SK-N-SH (cell line): ENCODE results near the gene PLA2G12B. TPM values are rescaled to one million over a fixed set of nuclear protein-coding genes. Genes with fewer than 3 reads are reported as not detected.

ENCODE experiments used
- CTCF ChIA-PET: fragments of 300-600, 350-600 bp; formaldehyde crosslinking; extraction: SDS; loops from one replicate; lab custom pipeline; 2021; lab: Yijun Ruan, JAX
- POLR2A ChIA-PET: fragments of 350-600 bp; sonication (Branson Sonifier 250); formaldehyde crosslinking; extraction: SDS; loops from one replicate; lab custom pipeline; 2020; ENCODE audit warnings: antibody characterized with exemption, inconsistent platforms; lab: Yijun Ruan, JAX
- DNase-seq: peaks from one replicate; pipeline ENCODE4 v3.0.0; 2012
- H2AFZ ChIP-seq: fragments of 200-600 bp; sonication (generic); 2 replicates; pipeline ENCODE4 v1.8.1; 2016; ENCODE audit warnings: antibody characterized with exemption, mild to moderate bottlenecking, low read depth
- H3F3A ChIP-seq: fragments of 200-600 bp; sonication (generic); replicated peaks from 2 replicates; pipeline ENCODE3; 2016; ENCODE audit warnings: antibody characterized with exemption, mild to moderate bottlenecking; ENCODE audit not compliant: insufficient read depth
- H3K27ac ChIP-seq, 2 experiments: fragments of 200-500 bp in 1 of 2; fragments of 200-600 bp in 1 of 2; sonication (Bioruptor generic) in 1 of 2; sonication (generic), shearing (Covaris generic) in 1 of 2; 2 replicates each; pipeline versions ENCODE4 v1.5.1 to v1.6.1; 2014 to 2016; ENCODE audit warnings: low read depth in 2 of 2, inconsistent platforms in 1 of 2, low read length in 1 of 2, mild to moderate bottlenecking in 1 of 2, mixed read lengths in 1 of 2
- H3K27me3 ChIP-seq: fragments of 200-600 bp; sonication (generic), shearing (Covaris generic); 2 replicates; pipeline ENCODE4 v1.6.1; 2016; ENCODE audit warnings: mixed run types; ENCODE audit not compliant: insufficient read depth
- H3K36me3 ChIP-seq, 2 experiments: fragments of 200-500 bp in 1 of 2; fragments of 200-600 bp in 1 of 2; sonication (Bioruptor generic) in 1 of 2; sonication (generic) in 1 of 2; replicated peaks in 1 of 2; 2 replicates each; pipeline versions ENCODE3 to v1.5.1; 2014 to 2016; ENCODE audit warnings: low read length in 1 of 2, mild to moderate bottlenecking in 1 of 2; ENCODE audit not compliant: insufficient read depth in 2 of 2, control insufficient read depth in 1 of 2
- H3K4me1 ChIP-seq, 2 experiments: fragments of 200-500 bp in 1 of 2; fragments of 200-600 bp in 1 of 2; sonication (Bioruptor generic) in 1 of 2; sonication (generic), shearing (Covaris generic) in 1 of 2; 2 replicates each; pipeline versions ENCODE4 v1.5.1 to v1.6.1; 2014 to 2016; ENCODE audit warnings: low read depth in 1 of 2, low read length in 1 of 2, mixed run types in 1 of 2; ENCODE audit not compliant: insufficient read depth in 2 of 2, control insufficient read depth in 1 of 2
- H3K4me2 ChIP-seq: fragments of 200-600 bp; sonication (generic), shearing (Covaris generic); 2 replicates; pipeline ENCODE4 v1.6.1; 2017; ENCODE audit warnings: mixed run types
- H3K4me3 ChIP-seq, 2 experiments: fragments of 200-500 bp in 1 of 2; fragments of 200-600 bp in 1 of 2; sonication (Bioruptor generic) in 1 of 2; sonication (generic), shearing (Covaris generic) in 1 of 2; 2 replicates each; pipeline versions ENCODE4 v1.5.1 to v1.8.1; 2014 to 2016; ENCODE audit warnings: low read depth in 2 of 2, inconsistent platforms in 1 of 2, low read length in 1 of 2, mild to moderate bottlenecking in 1 of 2, mixed read lengths in 1 of 2, moderate library complexity in 1 of 2
- H3K79me2 ChIP-seq: fragments of 200-600 bp; sonication (generic); 2 replicates; pipeline ENCODE4 v1.8.1; 2017; ENCODE audit warnings: mild to moderate bottlenecking; ENCODE audit not compliant: insufficient read depth
- H3K9ac ChIP-seq: fragments of 200-600 bp; sonication (generic); 2 replicates; pipeline ENCODE4 v1.6.1; 2017; ENCODE audit warnings: mixed run types
- H3K9me2 ChIP-seq: fragments of 200-600 bp; sonication (generic); 2 replicates; pipeline ENCODE4 v1.6.1; 2017; ENCODE audit warnings: mixed run types
- H3K9me3 ChIP-seq: fragments of 200-600 bp; sonication (generic); 2 replicates; pipeline ENCODE4 v1.6.1; 2017; ENCODE audit warnings: mixed run types, mild to moderate bottlenecking, moderate library complexity
- H4K20me1 ChIP-seq: fragments of 200-600 bp; sonication (generic); 2 replicates; pipeline ENCODE4 v1.6.1; 2017; ENCODE audit warnings: mild to moderate bottlenecking, mixed run types; ENCODE audit not compliant: insufficient read depth
- CHD2 ChIP-seq: fragments of 150-350 bp; IDR thresholded peaks from 2 replicates; pipeline ENCODE4 v1.6.1; 2018; ENCODE audit warnings: low read length; ENCODE audit not compliant: partially characterized antibody
- FOXJ3 ChIP-seq: sonication (generic); formaldehyde crosslinking; IDR thresholded peaks from 2 replicates; pipeline ENCODE4 v1.5.1; 2020; ENCODE audit warnings: mild to moderate bottlenecking, missing genetic modification reagents
- FOXM1 ChIP-seq: IDR thresholded peaks from 2 replicates; pipeline ENCODE4 v1.4.0; 2012; ENCODE audit warnings: low read depth, mild to moderate bottlenecking
- GATA2 ChIP-seq: sonication (generic); formaldehyde crosslinking; IDR thresholded peaks from 2 replicates; pipeline ENCODE4 v1.5.0; 2020; ENCODE audit warnings: mild to moderate bottlenecking, missing genetic modification reagents
- JUND ChIP-seq: IDR thresholded peaks from 2 replicates; pipeline ENCODE4 v1.4.0; 2012
- MEF2A ChIP-seq: IDR thresholded peaks from 2 replicates; pipeline ENCODE4 v1.4.0; 2012; ENCODE audit warnings: low read depth, borderline replicate concordance
- MXI1 ChIP-seq: IDR thresholded peaks from 2 replicates; pipeline ENCODE4 v1.6.1; 2012; ENCODE audit warnings: mild to moderate bottlenecking, low read depth, low read length, improper control_type of control experiment
- RAD21 ChIP-seq: IDR thresholded peaks from 2 replicates; pipeline ENCODE4 v1.6.1; 2012; ENCODE audit warnings: mild to moderate bottlenecking, low read length
- RCOR1 ChIP-seq: fragments of 150-350 bp; IDR thresholded peaks from 2 replicates; pipeline ENCODE4 v1.6.1; 2017; ENCODE audit warnings: antibody characterized with exemption, low read length
- RFX5 ChIP-seq: IDR thresholded peaks from 2 replicates; pipeline ENCODE4 v1.6.1; 2012; ENCODE audit warnings: mild to moderate bottlenecking, improper control_type of control experiment, low read length
- RXRA ChIP-seq: IDR thresholded peaks from 2 replicates; pipeline ENCODE4 v1.4.0; 2012; ENCODE audit warnings: low read depth, mild to moderate bottlenecking, borderline replicate concordance
- TCF12 ChIP-seq: IDR thresholded peaks from 2 replicates; pipeline ENCODE4 v1.4.0; 2012
- YY1 ChIP-seq: IDR thresholded peaks from 2 replicates; pipeline ENCODE4 v1.4.0; 2012; ENCODE audit warnings: low read depth, mild to moderate bottlenecking
- WGBS: methylation state at CpG from one replicate; pipeline ENCODE4 v1.1.6; 2017; ENCODE audit warnings: low lambda C conversion rate; 5-methylcytosine and 5-hydroxymethylcytosine counted together
- polyA plus RNA-seq, 3 experiments: library from polyadenylated mRNA; depleted of rRNA; stranded (reverse); fragments of >200 nt; gene quantifications; 2 replicates each; pipeline ENCODE4 v1.2.3, GENCODE V29; 2012
- TF ChIP-seq, protein P1 (sequence below): fragments of 150-350 bp; IDR thresholded peaks from 2 replicates; pipeline ENCODE4 v1.6.1; 2016; ENCODE audit warnings: mild to moderate bottlenecking, low read depth, low read length
- TF ChIP-seq, protein P2 (sequence below): fragments of 150-350 bp; IDR thresholded peaks from 2 replicates; pipeline ENCODE4 v1.6.1; 2017; ENCODE audit warnings: antibody characterized with exemption, low read length, low read depth, borderline replicate concordance
- TF ChIP-seq, protein P3 (sequence below): IDR thresholded peaks from 2 replicates; pipeline ENCODE4 v1.6.1; 2012; ENCODE audit warnings: mild to moderate bottlenecking, low read depth, low read length, moderate library complexity
- TF ChIP-seq, protein P4 (sequence below): IDR thresholded peaks from 2 replicates; pipeline ENCODE4; 2012

Gene PLA2G12B
- polyA plus RNA-seq, 1 of the 3 experiments (the other 2 are of a cell fraction): not detected

DNA sequence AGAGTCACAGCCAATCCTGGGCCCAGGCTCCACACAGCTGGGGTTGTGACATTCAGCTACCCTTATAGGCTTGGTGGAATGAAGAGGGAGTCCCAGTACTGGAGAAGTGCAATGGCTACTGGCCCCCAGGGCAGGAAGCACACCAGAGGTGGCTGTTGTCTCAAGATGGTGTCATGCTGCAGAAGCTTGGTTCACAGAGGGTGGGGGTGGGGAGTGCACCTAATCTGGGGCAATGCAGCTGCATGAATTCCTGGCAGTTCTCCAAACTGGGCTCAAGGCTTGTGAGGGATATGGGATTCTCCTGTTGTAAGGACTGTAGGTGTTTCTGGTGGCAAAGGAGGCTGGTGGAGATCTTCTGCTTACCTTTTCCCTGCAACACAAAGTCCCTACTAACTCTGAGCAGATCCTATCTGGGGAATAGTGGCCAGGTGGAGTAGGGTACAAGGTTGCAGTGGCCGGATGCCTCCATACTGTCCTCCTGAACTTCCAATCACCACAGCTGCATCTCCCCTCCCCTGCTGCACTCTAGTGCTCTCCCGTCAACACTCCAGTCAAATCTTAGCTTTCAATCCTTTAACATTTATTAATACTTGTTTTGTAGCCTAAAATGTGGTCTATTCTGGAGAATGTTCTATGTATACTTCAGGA lies 27.4 kb upstream of the PLA2G12B start (continued):
- TF ChIP-seq JUND (no peak), RCOR1 (no peak), MXI1 (no peak), FOXM1 (no peak), YY1 (no peak), TCF12 (no peak), CHD2 (no peak)
- TF ChIP-seq, protein P1, sequence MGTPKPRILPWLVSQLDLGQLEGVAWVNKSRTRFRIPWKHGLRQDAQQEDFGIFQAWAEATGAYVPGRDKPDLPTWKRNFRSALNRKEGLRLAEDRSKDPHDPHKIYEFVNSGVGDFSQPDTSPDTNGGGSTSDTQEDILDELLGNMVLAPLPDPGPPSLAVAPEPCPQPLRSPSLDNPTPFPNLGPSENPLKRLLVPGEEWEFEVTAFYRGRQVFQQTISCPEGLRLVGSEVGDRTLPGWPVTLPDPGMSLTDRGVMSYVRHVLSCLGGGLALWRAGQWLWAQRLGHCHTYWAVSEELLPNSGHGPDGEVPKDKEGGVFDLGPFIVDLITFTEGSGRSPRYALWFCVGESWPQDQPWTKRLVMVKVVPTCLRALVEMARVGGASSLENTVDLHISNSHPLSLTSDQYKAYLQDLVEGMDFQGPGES: no peak
- TF ChIP-seq, protein P2, sequence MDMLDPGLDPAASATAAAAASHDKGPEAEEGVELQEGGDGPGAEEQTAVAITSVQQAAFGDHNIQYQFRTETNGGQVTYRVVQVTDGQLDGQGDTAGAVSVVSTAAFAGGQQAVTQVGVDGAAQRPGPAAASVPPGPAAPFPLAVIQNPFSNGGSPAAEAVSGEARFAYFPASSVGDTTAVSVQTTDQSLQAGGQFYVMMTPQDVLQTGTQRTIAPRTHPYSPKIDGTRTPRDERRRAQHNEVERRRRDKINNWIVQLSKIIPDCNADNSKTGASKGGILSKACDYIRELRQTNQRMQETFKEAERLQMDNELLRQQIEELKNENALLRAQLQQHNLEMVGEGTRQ: no peak

DNA sequence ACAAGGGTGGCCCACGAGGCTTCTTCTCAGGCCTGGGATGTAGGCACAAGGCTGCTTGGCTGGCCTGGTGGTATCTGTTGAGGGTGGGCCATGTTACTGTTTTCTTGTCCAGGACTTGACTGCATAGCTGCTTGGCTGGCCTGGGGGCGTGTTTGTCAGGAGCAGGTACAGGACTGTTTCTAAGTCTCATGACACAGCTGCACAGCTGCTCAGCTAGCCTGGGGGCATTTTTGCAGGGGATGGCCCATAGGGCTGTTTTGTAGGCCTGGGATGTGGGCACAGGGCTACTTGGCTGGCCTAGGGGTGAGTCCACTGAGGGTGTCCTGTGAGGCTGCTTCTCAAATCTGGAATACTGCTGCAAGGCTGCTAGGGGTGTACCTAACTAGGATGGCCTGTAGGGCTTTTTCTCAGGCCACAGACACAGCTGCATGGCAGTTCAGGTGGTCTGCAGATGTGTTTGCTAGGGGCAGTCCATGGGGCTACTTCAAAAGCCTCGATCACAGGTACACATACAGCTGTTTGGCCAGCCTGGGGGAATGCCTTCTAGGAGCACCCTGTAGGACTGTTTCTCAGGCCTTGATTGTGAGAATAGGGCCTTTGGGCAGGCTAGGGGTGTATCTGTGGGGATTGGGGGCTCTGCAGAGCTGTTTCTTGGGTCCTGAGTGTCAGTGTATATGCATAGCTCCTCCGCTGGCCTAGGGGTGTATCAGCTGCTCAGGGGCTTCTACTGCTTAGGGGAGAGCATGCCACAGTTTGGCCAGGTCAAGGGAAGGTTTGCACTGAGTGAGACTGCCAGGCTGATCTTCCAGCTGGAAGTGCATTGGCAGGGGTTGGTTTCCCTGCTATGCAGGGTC lies 26.6 kb upstream of the PLA2G12B start:
- Histone ChIP-seq H3F3A (peaks cover 7% of the 10 kb centered on the region), H3K9ac (no peak overlapping the region), H3K27ac (no peak overlapping the region), H2AFZ (no peak overlapping the region), H3K4me1 (no peaks in the 10 kb centered on the region), H4K20me1 (no peaks in the 10 kb centered on the region), H3K9me3 (peaks cover 22% of the 10 kb centered on the region), H3K9me2 (no peaks in the 10 kb centered on the region), H3K79me2 (no peaks in the 10 kb centered on the region), H3K4me2 (no peak overlapping the region), H3K27me3 (no peaks in the 10 kb centered on the region), H3K4me3 (no peak overlapping the region), H3K36me3 (no peaks in the 10 kb centered on the region)
- TF ChIP-seq YY1: no peak
- POLR2A ChIA-PET: no interaction called here
- CTCF ChIA-PET: no interaction called here
- no peak for DNase-seq
- whole genome bisulfite sequencing: 54% methylated on average over 3 of the region's 4 CpGs

DNA sequence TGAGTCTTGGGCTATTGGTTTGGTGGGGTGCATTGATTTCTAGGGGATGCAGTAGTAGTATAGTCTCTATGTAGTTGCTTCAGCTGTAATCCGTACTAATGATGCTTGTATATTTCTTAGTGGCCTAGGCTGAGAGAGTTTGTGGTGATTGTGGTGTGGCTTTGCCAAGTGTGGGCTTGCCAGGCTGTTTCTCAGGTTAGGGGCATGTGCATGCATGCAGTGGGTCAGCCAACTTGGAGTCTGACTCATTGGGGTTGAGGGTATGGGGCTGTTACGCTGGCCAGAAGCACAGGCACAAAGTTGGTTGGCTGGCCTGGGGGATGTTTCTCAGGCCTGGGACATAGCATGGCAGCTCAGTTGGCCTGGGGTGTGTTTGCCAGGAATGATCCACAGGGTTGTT lies 25.7 kb upstream of the PLA2G12B start:
- no peak for TF ChIP-seq GATA2 (CRISPR knock-in tag)
- no peak for TF ChIP-seq FOXJ3 (CRISPR knock-in tag)
- TF ChIP-seq TCF12: no peak
- TF ChIP-seq, protein P2: no peak
- TF ChIP-seq RXRA: no peak
- no peak for TF ChIP-seq RFX5
- TF ChIP-seq, protein P3, sequence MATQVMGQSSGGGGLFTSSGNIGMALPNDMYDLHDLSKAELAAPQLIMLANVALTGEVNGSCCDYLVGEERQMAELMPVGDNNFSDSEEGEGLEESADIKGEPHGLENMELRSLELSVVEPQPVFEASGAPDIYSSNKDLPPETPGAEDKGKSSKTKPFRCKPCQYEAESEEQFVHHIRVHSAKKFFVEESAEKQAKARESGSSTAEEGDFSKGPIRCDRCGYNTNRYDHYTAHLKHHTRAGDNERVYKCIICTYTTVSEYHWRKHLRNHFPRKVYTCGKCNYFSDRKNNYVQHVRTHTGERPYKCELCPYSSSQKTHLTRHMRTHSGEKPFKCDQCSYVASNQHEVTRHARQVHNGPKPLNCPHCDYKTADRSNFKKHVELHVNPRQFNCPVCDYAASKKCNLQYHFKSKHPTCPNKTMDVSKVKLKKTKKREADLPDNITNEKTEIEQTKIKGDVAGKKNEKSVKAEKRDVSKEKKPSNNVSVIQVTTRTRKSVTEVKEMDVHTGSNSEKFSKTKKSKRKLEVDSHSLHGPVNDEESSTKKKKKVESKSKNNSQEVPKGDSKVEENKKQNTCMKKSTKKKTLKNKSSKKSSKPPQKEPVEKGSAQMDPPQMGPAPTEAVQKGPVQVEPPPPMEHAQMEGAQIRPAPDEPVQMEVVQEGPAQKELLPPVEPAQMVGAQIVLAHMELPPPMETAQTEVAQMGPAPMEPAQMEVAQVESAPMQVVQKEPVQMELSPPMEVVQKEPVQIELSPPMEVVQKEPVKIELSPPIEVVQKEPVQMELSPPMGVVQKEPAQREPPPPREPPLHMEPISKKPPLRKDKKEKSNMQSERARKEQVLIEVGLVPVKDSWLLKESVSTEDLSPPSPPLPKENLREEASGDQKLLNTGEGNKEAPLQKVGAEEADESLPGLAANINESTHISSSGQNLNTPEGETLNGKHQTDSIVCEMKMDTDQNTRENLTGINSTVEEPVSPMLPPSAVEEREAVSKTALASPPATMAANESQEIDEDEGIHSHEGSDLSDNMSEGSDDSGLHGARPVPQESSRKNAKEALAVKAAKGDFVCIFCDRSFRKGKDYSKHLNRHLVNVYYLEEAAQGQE: no peak
- TF ChIP-seq, protein P4, sequence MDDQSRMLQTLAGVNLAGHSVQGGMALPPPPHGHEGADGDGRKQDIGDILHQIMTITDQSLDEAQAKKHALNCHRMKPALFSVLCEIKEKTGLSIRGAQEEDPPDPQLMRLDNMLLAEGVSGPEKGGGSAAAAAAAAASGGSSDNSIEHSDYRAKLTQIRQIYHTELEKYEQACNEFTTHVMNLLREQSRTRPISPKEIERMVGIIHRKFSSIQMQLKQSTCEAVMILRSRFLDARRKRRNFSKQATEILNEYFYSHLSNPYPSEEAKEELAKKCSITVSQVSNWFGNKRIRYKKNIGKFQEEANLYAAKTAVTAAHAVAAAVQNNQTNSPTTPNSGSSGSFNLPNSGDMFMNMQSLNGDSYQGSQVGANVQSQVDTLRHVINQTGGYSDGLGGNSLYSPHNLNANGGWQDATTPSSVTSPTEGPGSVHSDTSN: no peak
- no peak for TF ChIP-seq MEF2A
- no peak for TF ChIP-seq RAD21
- no peak for TF ChIP-seq JUND
- CTCF ChIA-PET: no interaction called here
- Histone ChIP-seq H4K20me1 (no peaks in the 10 kb centered on the region), H3K27me3 (no peaks in the 10 kb centered on the region), H3K4me3 (no peak overlapping the region), H3K79me2 (no peaks in the 10 kb centered on the region), H3K9ac (no peak overlapping the region), H3F3A (peaks cover 7% of the 10 kb centered on the region), H3K9me3 (peaks cover 22% of the 10 kb centered on the region), H3K27ac (no peak overlapping the region), H3K9me2 (no peaks in the 10 kb centered on the region), H2AFZ (no peak overlapping the region), H3K36me3 (no peaks in the 10 kb centered on the region), H3K4me2 (no peak overlapping the region), H3K4me1 (no peaks in the 10 kb centered on the region)
- 36% methylated on average over 1 of the region's 2 CpGs for WGBS
- POLR2A ChIA-PET: no interaction called here
- no peak for DNase-seq
